Suprapubic skin (tissue), 4 donors: Measurements from ENCODE around the gene GSG1L. TPM values are rescaled to one million over a fixed set of nuclear protein-coding genes. Genes with fewer than 3 reads are reported as not detected.

Source experiments
- DNase-seq, 2 donors: peaks; one replicate each; pipeline ENCODE4 v3.0.0-alpha.2; 2019; ENCODE audit warnings: low spot score in 2 of 2
- H3K27ac ChIP-seq: fragments of 200-600 bp; sonication (generic); one replicate; pipeline ENCODE4 v1.5.1; 2019
- H3K27me3 ChIP-seq: fragments of 200-600 bp; sonication (generic); one replicate; pipeline ENCODE4 v1.5.1; 2019
- H3K36me3 ChIP-seq: fragments of 200-600 bp; sonication (generic); one replicate; pipeline ENCODE4 v1.5.1; 2019
- H3K4me1 ChIP-seq: fragments of 200-600 bp; sonication (generic); one replicate; pipeline ENCODE4 v1.5.1; 2019
- H3K4me3 ChIP-seq: fragments of 200-600 bp; sonication (generic); one replicate; pipeline ENCODE4 v1.5.1; 2019; ENCODE audit warnings: mild to moderate bottlenecking
- H3K9me3 ChIP-seq: fragments of 200-600 bp; sonication (generic); one replicate; pipeline ENCODE4 v1.5.1; 2019
- EP300 ChIP-seq: sonication (generic); formaldehyde crosslinking; IDR thresholded peaks from one replicate; pipeline ENCODE4 v1.6.1; 2017; ENCODE audit warnings: antibody characterized with exemption
- POLR2A ChIP-seq, 2 donors: fragments of 450-650 bp; IDR thresholded peaks; one replicate each; pipeline ENCODE4 v1.6.1; 2017; ENCODE audit warnings: antibody characterized with exemption in 2 of 2, mild to moderate bottlenecking in 2 of 2, moderate library complexity in 2 of 2
- POLR2AphosphoS5 ChIP-seq, 3 donors: sonication (generic); formaldehyde crosslinking; IDR thresholded peaks; one replicate each; pipeline ENCODE4 v1.6.1; 2017; ENCODE audit warnings: antibody characterized with exemption in 3 of 3
- WGBS: methylation state at CpG from one replicate; pipeline ENCODE4 v1.1.5; 2018; 5-methylcytosine and 5-hydroxymethylcytosine counted together
- total RNA-seq, 4 donors: library from RNA; depleted of rRNA; stranded (reverse); fragments of >200 nt; gene quantifications; one replicate each; pipeline ENCODE4 v1.1.0, GENCODE V29; 2016
- TF ChIP-seq, protein P1 (sequence below), 2 donors: fragments of 200-600 bp in 1 of 2; fragments of 450-650 bp in 1 of 2; sonication (generic) in 1 of 2; IDR thresholded peaks; one replicate each; pipeline ENCODE4 v1.5.1; 2016 to 2019; ENCODE audit warnings: antibody characterized with exemption in 2 of 2, mild to moderate bottlenecking in 1 of 2, moderate library complexity in 1 of 2

GSG1L gene
- total RNA-seq, 4 donors from 2014 or later: 0.64 to 1.7 TPM; not detected in 2

DNA sequence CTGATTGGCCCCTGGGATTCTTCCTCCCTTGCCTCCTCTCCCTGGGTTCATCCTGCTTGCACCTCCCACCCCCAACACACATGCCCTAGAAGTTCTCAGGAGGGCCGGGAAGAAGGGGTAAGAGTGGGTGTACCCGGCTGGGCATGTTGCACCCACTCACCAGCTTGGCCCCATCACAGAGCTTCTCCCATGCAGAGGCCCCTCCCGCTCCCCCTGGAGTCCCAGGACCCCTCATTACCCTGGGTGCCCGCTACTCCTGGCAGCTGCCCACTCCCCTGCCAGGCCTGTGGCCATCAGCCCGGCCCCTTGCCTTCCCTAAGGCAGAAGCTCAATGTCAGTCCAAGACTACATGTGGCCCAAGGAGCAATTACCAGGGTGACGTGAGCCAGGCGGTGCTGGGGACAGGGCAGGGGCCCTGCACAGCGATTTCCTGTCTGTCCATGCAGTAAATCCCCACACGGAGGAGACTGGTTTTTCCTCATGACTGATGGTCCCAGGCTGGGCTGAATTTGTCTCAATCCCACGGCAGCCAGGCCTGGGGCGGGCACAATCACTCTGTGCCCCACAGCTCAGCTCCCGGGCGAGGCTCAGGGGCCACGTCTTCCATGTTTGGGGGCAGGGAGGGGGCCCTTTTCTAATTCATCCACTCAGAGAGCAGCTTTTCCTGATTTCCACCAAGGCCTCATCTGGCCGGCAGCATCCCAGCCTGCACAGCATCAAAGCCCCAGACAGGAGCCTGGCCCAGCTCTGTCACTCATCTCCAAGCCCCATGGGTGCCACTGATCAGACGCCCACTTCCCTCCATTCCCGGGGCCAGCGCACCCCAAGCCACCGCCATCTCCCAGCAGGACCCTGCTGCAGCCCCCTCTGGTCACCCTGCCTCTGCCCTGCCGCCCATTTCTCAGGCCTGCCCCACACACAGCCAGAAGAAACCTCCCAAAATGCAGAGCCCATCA lies 278.9 kb downstream of the GSG1L start:
- Histone ChIP-seq H3K4me1 (peaks cover 7% of the 10 kb centered on the region), H3K36me3 (no peaks in the 10 kb centered on the region), H3K27me3 (no peaks in the 10 kb centered on the region), H3K27ac (no peak overlapping the region), H3K4me3 (no peak overlapping the region), H3K9me3 (no peaks in the 10 kb centered on the region)
- TF ChIP-seq, protein P1, sequence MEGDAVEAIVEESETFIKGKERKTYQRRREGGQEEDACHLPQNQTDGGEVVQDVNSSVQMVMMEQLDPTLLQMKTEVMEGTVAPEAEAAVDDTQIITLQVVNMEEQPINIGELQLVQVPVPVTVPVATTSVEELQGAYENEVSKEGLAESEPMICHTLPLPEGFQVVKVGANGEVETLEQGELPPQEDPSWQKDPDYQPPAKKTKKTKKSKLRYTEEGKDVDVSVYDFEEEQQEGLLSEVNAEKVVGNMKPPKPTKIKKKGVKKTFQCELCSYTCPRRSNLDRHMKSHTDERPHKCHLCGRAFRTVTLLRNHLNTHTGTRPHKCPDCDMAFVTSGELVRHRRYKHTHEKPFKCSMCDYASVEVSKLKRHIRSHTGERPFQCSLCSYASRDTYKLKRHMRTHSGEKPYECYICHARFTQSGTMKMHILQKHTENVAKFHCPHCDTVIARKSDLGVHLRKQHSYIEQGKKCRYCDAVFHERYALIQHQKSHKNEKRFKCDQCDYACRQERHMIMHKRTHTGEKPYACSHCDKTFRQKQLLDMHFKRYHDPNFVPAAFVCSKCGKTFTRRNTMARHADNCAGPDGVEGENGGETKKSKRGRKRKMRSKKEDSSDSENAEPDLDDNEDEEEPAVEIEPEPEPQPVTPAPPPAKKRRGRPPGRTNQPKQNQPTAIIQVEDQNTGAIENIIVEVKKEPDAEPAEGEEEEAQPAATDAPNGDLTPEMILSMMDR (IDR thresholded peaks at IDR 0.05): no peak
- TF ChIP-seq POLR2AphosphoS5 (IDR thresholded peaks at IDR 0.05) (no peak), POLR2A (IDR thresholded peaks at IDR 0.05) (no peak), EP300 (no peak)
- 87% methylated on average over 13 of the region's 20 CpGs for WGBS
- no peak for DNase-seq

DNA sequence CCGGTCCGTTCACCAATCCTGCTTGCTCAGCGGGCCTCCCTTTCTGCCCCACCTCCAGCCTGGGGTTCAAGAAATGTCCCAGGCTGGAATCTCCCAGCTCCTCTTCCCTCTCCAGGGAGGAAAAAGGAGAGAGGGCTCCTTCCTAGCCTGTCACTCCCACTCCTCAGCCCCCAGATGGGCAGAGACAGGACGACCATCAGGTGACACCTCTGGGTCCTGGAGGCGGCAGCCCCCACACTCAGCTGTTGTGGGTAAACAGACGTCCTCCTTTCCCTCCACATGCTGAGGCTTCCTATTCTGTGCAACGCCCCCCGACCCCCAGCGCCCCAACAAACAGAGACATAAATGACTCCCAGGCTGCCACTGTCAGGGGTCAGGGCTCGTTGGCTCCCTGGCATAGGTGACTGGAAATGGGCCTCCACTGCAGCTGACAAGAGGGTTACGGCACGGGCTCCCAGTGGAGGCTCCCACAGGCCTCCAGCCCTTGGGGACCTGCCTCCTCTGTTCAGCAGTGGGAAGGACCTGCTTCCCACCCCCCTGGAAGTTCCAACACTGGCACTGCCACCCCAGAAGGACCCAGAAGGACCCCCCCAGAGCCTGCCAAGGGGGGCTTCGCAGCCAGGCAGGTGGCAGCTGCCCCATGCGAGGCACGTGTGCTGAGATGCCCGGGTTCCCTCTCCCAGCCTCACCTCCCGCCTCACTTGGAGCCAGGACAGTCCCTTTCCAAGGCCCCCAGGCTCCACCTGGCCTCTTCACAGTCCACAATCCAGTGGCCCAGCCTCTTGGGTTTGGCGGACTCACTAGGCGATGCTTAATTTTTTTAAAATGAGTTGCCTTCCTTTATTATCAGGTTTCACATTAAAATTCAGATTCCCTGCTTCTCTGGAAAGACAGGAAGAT lies 281.3 kb downstream of the GSG1L start:
- H3K27ac ChIP-seq: no peak overlapping the region
- no peaks in the 10 kb centered on the region for H3K9me3 ChIP-seq
- peaks cover 11% of the 10 kb centered on the region for H3K4me1 ChIP-seq
- peaks cover 10% of the 10 kb centered on the region for H3K36me3 ChIP-seq
- no peak overlapping the region for H3K4me3 ChIP-seq
- 75% methylated on average over 13 of the region's 19 CpGs for WGBS
- no peak for DNase-seq
- no peaks in the 10 kb centered on the region for H3K27me3 ChIP-seq
- no peak for TF ChIP-seq POLR2A (IDR thresholded peaks at IDR 0.05)
- no peak for TF ChIP-seq EP300
- no peak for TF ChIP-seq POLR2AphosphoS5 (IDR thresholded peaks at IDR 0.05)
- TF ChIP-seq, protein P1 (IDR thresholded peaks at IDR 0.05): no peak

DNA sequence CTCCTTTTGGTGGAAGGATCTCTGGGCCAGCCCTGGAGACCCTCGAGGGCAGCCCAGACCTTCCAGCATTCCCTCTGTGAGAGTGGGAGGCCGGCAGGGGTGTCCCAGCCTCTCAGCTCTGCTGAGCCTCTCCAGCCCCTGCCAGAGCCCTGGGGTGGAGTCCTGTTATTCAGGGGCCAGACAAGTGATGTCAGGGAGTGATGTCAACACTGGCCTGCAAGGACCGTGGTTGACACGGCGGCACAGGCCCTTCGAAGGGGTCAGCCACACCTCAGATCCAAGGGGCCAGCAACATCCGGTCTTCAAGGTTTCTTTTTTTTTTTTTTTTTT lies 282.4 kb downstream of the GSG1L start:
- no peak overlapping the region for H3K4me3 ChIP-seq
- H3K27me3 ChIP-seq: no peaks in the 10 kb centered on the region
- peaks cover 12% of the 10 kb centered on the region for H3K36me3 ChIP-seq
- H3K4me1 ChIP-seq: peaks cover 11% of the 10 kb centered on the region
- peak overlapping the region; percentile 0 for H3K27ac ChIP-seq
- WGBS: 49% methylated on average over 7 of the region's 7 CpGs
- no peak for DNase-seq
- H3K9me3 ChIP-seq: no peaks in the 10 kb centered on the region
- TF ChIP-seq POLR2AphosphoS5 (IDR thresholded peaks at IDR 0.05) (no peak), POLR2A (IDR thresholded peaks at IDR 0.05) (no peak), EP300 (no peak)
- TF ChIP-seq, protein P1 (IDR thresholded peaks at IDR 0.05): no peak

DNA sequence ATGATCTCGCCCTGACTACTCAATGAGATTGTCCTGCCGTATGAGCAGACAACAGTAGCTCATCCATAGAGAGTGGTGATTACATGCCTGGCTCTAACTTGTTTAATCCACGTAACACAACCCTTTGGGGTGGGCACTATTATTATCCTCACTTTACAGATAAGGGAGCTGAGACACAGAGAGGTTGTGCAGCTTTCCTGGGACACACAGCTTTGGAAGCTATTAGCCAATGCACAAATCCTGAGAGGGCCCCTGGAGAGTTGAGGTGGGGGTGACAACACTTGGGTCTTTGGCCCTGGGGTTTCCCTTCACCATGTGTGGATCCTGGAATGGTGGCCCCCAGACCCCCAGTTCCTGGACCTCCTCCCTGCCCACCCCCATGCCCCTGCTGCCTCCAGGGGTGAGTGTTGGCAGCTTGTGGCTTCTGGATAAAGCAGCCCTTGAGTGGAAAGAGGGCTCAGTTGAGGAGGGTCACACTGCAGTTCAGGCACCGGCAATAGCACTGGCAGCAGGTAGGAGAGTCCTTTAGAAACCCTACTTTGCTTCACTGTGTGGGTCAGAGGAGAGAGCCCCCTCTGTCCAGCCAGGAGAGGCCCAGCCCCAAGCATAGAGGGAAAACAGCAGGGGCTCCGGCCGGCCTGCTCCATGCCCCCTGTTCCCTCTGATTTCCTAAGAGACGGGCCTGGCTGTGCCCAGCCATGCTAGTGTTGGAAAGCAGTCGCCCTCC lies 282.9 kb downstream of the GSG1L start:
- H3K4me3 ChIP-seq: no peak overlapping the region
- no peak for DNase-seq
- H3K27me3 ChIP-seq: no peaks in the 10 kb centered on the region
- WGBS: 63% methylated on average over 3 of the region's 8 CpGs
- TF ChIP-seq, protein P1 (IDR thresholded peaks at IDR 0.05): no peak
- TF ChIP-seq POLR2AphosphoS5 (IDR thresholded peaks at IDR 0.05): no peak
- TF ChIP-seq EP300: no peak
- TF ChIP-seq POLR2A (IDR thresholded peaks at IDR 0.05): no peak
- no peaks in the 10 kb centered on the region for H3K9me3 ChIP-seq
- peaks cover 12% of the 10 kb centered on the region for H3K36me3 ChIP-seq
- H3K27ac ChIP-seq: peak overlapping the region; percentile 0
- H3K4me1 ChIP-seq: peaks cover 11% of the 10 kb centered on the region
